Measurements from ENCODE around the gene RANBP2.
"Not testable (repeated sequence)": the region's sequence is repeated elsewhere in the genome, so short reads cannot be mapped to it uniquely, and the experiment has no call there.

The RANBP2 gene

GRCh38 chr2:108704871-108705270 is 14.4 kb upstream of the RANBP2 start:
- Histone ChIP-seq H3K9ac (ENCODE audit: low read length) (no peak overlapping the region), H3K4me2 (ENCODE audit: low read length) (no peak overlapping the region), H3K27ac (ENCODE audit: low read length) (no peak overlapping the region), H3K4me1 (ENCODE audit: low read length) (no peaks in the 10 kb centered on the region), H3K27me3 (ENCODE audit: low read depth, low read length) (no peaks in the 10 kb centered on the region), H3K36me3 (replicated peaks; ENCODE audit: low read depth, low read length) (no peaks in the 10 kb centered on the region), H2AFZ (ENCODE audit: low read depth, low read length) (no peak overlapping the region), H3K4me3 (ENCODE audit: low read length) (no peak overlapping the region), H4K20me1 (ENCODE audit: insufficient read depth, low read length) (no peaks in the 10 kb centered on the region), H3K9me3 (ENCODE audit: insufficient read depth, low read length) (no peaks in the 10 kb centered on the region), H3K79me2 (ENCODE audit: low read length) (no peaks in the 10 kb centered on the region)
- TF ChIP-seq EZH2phosphoT487 (IDR thresholded peaks at IDR 0.05; ENCODE audit: low read depth) = no peak
- TF ChIP-seq, protein P1, sequence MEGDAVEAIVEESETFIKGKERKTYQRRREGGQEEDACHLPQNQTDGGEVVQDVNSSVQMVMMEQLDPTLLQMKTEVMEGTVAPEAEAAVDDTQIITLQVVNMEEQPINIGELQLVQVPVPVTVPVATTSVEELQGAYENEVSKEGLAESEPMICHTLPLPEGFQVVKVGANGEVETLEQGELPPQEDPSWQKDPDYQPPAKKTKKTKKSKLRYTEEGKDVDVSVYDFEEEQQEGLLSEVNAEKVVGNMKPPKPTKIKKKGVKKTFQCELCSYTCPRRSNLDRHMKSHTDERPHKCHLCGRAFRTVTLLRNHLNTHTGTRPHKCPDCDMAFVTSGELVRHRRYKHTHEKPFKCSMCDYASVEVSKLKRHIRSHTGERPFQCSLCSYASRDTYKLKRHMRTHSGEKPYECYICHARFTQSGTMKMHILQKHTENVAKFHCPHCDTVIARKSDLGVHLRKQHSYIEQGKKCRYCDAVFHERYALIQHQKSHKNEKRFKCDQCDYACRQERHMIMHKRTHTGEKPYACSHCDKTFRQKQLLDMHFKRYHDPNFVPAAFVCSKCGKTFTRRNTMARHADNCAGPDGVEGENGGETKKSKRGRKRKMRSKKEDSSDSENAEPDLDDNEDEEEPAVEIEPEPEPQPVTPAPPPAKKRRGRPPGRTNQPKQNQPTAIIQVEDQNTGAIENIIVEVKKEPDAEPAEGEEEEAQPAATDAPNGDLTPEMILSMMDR (IDR thresholded peaks at IDR 0.05; ENCODE audit: low read depth, low read length) = no peak

GRCh38 chr2:108707300-108707699 is 12.0 kb upstream of the RANBP2 start:
- no peak overlapping the region for H3K4me3 ChIP-seq (ENCODE audit: low read length)
- no peak overlapping the region for H3K9ac ChIP-seq (ENCODE audit: low read length)
- no peaks in the 10 kb centered on the region for H3K79me2 ChIP-seq (ENCODE audit: low read length)
- H3K9me3 ChIP-seq (ENCODE audit: insufficient read depth, low read length) = no peaks in the 10 kb centered on the region
- no peaks in the 10 kb centered on the region for H3K27me3 ChIP-seq (ENCODE audit: low read depth, low read length)
- no peak overlapping the region for H2AFZ ChIP-seq (ENCODE audit: low read depth, low read length)
- no peaks in the 10 kb centered on the region for H3K36me3 ChIP-seq (replicated peaks; ENCODE audit: low read depth, low read length)
- no peak overlapping the region for H3K27ac ChIP-seq (ENCODE audit: low read length)
- no peak overlapping the region for H3K4me2 ChIP-seq (ENCODE audit: low read length)
- no peaks in the 10 kb centered on the region for H4K20me1 ChIP-seq (ENCODE audit: insufficient read depth, low read length)
- TF ChIP-seq, protein P1 (IDR thresholded peaks at IDR 0.05; ENCODE audit: low read depth, low read length) = no peak
- TF ChIP-seq EZH2phosphoT487 (IDR thresholded peaks at IDR 0.05; ENCODE audit: low read depth) = no peak
- H3K4me1 ChIP-seq (ENCODE audit: low read length) = no peaks in the 10 kb centered on the region

- H3K36me3 ChIP-seq (replicated peaks; ENCODE audit: low read depth, low read length); H3K4me2 ChIP-seq (ENCODE audit: low read length); H4K20me1 ChIP-seq (ENCODE audit: insufficient read depth, low read length); H3K9ac ChIP-seq (ENCODE audit: low read length); H3K4me3 ChIP-seq (ENCODE audit: low read length); H3K27me3 ChIP-seq (ENCODE audit: low read depth, low read length); H2AFZ ChIP-seq (ENCODE audit: low read depth, low read length); H3K9me3 ChIP-seq (ENCODE audit: insufficient read depth, low read length); H3K27ac ChIP-seq (ENCODE audit: low read length); H3K4me1 ChIP-seq (ENCODE audit: low read length): not testable (repeated sequence)
- H3K79me2 ChIP-seq (ENCODE audit: low read length) = peaks cover 29% of the 10 kb centered on the region
Measured at GRCh38 chr2:108716971-108717370, 2.3 kb upstream of the RANBP2 start.

DNA sequence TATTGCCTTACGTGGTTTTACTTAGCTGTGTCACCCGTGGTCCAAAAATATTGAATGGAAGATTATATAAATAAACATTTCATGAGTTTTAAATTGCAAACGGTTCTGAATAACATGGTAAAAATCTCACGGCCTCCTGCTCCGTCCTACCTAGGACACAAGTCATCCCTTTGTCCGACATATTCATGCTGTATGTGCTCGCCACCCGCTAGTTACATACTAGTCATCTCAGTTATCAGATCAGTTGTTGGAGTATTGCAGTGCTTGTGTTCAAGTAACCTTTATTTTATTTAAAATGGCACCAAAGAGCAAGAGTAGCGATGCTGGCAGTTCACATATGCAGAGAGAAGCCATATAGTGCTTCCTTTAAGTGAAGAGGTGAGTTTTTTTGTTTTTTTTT is 6.8 kb downstream of the RANBP2 start:
- not testable (repeated sequence) for H3K4me3 ChIP-seq (ENCODE audit: low read length); H3K27ac ChIP-seq (ENCODE audit: low read length); H2AFZ ChIP-seq (ENCODE audit: low read depth, low read length); H3K9me3 ChIP-seq (ENCODE audit: insufficient read depth, low read length); H3K4me2 ChIP-seq (ENCODE audit: low read length); H3K36me3 ChIP-seq (replicated peaks; ENCODE audit: low read depth, low read length); H3K27me3 ChIP-seq (ENCODE audit: low read depth, low read length); H3K9ac ChIP-seq (ENCODE audit: low read length); H4K20me1 ChIP-seq (ENCODE audit: insufficient read depth, low read length); H3K4me1 ChIP-seq (ENCODE audit: low read length)
- H3K79me2 ChIP-seq (ENCODE audit: low read length) = peaks cover 82% of the 10 kb centered on the region

- H3K4me3 ChIP-seq (ENCODE audit: low read length); H3K9ac ChIP-seq (ENCODE audit: low read length); H4K20me1 ChIP-seq (ENCODE audit: insufficient read depth, low read length); H3K9me3 ChIP-seq (ENCODE audit: insufficient read depth, low read length); H3K4me1 ChIP-seq (ENCODE audit: low read length); H3K79me2 ChIP-seq (ENCODE audit: low read length); H3K27me3 ChIP-seq (ENCODE audit: low read depth, low read length); H3K27ac ChIP-seq (ENCODE audit: low read length); H3K36me3 ChIP-seq (replicated peaks; ENCODE audit: low read depth, low read length); H3K4me2 ChIP-seq (ENCODE audit: low read length); H2AFZ ChIP-seq (ENCODE audit: low read depth, low read length): not testable (repeated sequence)
Measured at GRCh38 chr2:108734656-108735055, 15.4 kb downstream of the RANBP2 start.

- not testable (repeated sequence) for H3K79me2 ChIP-seq (ENCODE audit: low read length); H3K4me1 ChIP-seq (ENCODE audit: low read length); H3K27ac ChIP-seq (ENCODE audit: low read length); H2AFZ ChIP-seq (ENCODE audit: low read depth, low read length); H3K27me3 ChIP-seq (ENCODE audit: low read depth, low read length); H3K4me3 ChIP-seq (ENCODE audit: low read length); H3K4me2 ChIP-seq (ENCODE audit: low read length); H3K9ac ChIP-seq (ENCODE audit: low read length); H4K20me1 ChIP-seq (ENCODE audit: insufficient read depth, low read length); H3K9me3 ChIP-seq (ENCODE audit: insufficient read depth, low read length); H3K36me3 ChIP-seq (replicated peaks; ENCODE audit: low read depth, low read length)
Measured at GRCh38 chr2:108757973-108758372, 38.7 kb downstream of the RANBP2 start.

- not testable (repeated sequence) for H3K27ac ChIP-seq (ENCODE audit: low read length); H3K4me2 ChIP-seq (ENCODE audit: low read length); H3K9ac ChIP-seq (ENCODE audit: low read length); H3K4me1 ChIP-seq (ENCODE audit: low read length); H3K4me3 ChIP-seq (ENCODE audit: low read length); H3K9me3 ChIP-seq (ENCODE audit: insufficient read depth, low read length); H3K27me3 ChIP-seq (ENCODE audit: low read depth, low read length); H2AFZ ChIP-seq (ENCODE audit: low read depth, low read length); H4K20me1 ChIP-seq (ENCODE audit: insufficient read depth, low read length)
- Histone ChIP-seq H3K36me3 (replicated peaks; ENCODE audit: low read depth, low read length) (peaks cover 30% of the 10 kb centered on the region), H3K79me2 (ENCODE audit: low read length) (peaks cover 13% of the 10 kb centered on the region; the same call in 1 of the 2 replicates)
Measured at GRCh38 chr2:108762618-108763017, 43.3 kb downstream of the RANBP2 start.

- H3K27me3 ChIP-seq (ENCODE audit: low read depth, low read length); H3K4me1 ChIP-seq (ENCODE audit: low read length); H3K4me3 ChIP-seq (ENCODE audit: low read length); H3K9me3 ChIP-seq (ENCODE audit: insufficient read depth, low read length); H3K27ac ChIP-seq (ENCODE audit: low read length); H2AFZ ChIP-seq (ENCODE audit: low read depth, low read length); H3K4me2 ChIP-seq (ENCODE audit: low read length); H3K9ac ChIP-seq (ENCODE audit: low read length); H4K20me1 ChIP-seq (ENCODE audit: insufficient read depth, low read length): not testable (repeated sequence)
- peaks cover 13% of the 10 kb centered on the region; the same call in 1 of the 2 replicates for H3K79me2 ChIP-seq (ENCODE audit: low read length)
- H3K36me3 ChIP-seq (replicated peaks; ENCODE audit: low read depth, low read length) = peaks cover 30% of the 10 kb centered on the region
Measured at GRCh38 chr2:108766671-108767070, 47.4 kb downstream of the RANBP2 start.

Data from OCI-LY3 (cell line).